Stimulated activated naive CD4-positive, alpha-beta T cell treated with Interleukin-2 at 50 U/mL for 16 hours (primary cell): ENCODE data around the gene TFAP2A.

Source experiments
- DNase-seq: peaks from one replicate; lab custom pipeline; 2025; lab: John Stamatoyannopoulos, UW

Gene TFAP2A

GRCh38 chr6:10425975-10426780 is 11.3 kb upstream of the TFAP2A start:
- no peak for DNase-seq

GRCh38 chr6:10425176-10425974 is 10.5 kb upstream of the TFAP2A start:
- DNase-seq: no peak

- DNase-seq: no peak
Measured at GRCh38 chr6:10424040-10424439, 9.2 kb upstream of the TFAP2A start.

- DNase-seq: no peak
Measured at GRCh38 chr6:10422737-10423034, 7.8 kb upstream of the TFAP2A start.

- DNase-seq: no peak
Measured at GRCh38 chr6:10421921-10422736, 7.3 kb upstream of the TFAP2A start.

- no peak for DNase-seq
Measured at GRCh38 chr6:10421158-10421920, 6.5 kb upstream of the TFAP2A start.

- DNase-seq: no peak
Measured at GRCh38 chr6:10420546-10421157, 5.8 kb upstream of the TFAP2A start.

GRCh38 chr6:10419749-10420545 is 5.1 kb upstream of the TFAP2A start:
- no peak for DNase-seq

GRCh38 chr6:10418862-10419748 is 4.2 kb upstream of the TFAP2A start:
- no peak for DNase-seq

- no peak for DNase-seq
Measured at GRCh38 chr6:10418361-10418861, 3.5 kb upstream of the TFAP2A start.

GRCh38 chr6:10417681-10418104 is 2.8 kb upstream of the TFAP2A start:
- no peak for DNase-seq

GRCh38 chr6:10416863-10417641 is 2.2 kb upstream of the TFAP2A start:
- no peak for DNase-seq

- no peak for DNase-seq
Measured at GRCh38 chr6:10416516-10416862, 1.6 kb upstream of the TFAP2A start.

- DNase-seq: no peak
Measured at GRCh38 chr6:10415617-10416480, 975 bp upstream of the TFAP2A start.

- no peak for DNase-seq
Measured at GRCh38 chr6:10413850-10414738, 780 bp downstream of the TFAP2A start.

GRCh38 chr6:10413262-10413849 is 1.5 kb downstream of the TFAP2A start:
- DNase-seq: no peak
